H9 (cell line): ENCODE data around the gene ARHGAP8. TPM values are rescaled to one million over a fixed set of nuclear protein-coding genes. Genes with fewer than 3 reads are reported as not detected.

Source experiments
- DNase-seq: peaks from one replicate; pipeline ENCODE4 v3.0.0-alpha.2; 2017
- H2AFZ ChIP-seq: one replicate; pipeline ENCODE4 v1.6.1; 2013; ENCODE audit warnings: mild to moderate bottlenecking, low read length, control low read depth, moderate library complexity
- H2AK5ac ChIP-seq: 2 replicates; pipeline ENCODE4 v1.6.1; 2013; ENCODE audit warnings: low read length, control low read depth, mixed read lengths; ENCODE audit not compliant: insufficient read length
- H2BK120ac ChIP-seq: one replicate; pipeline ENCODE4 v1.6.1; 2013; ENCODE audit warnings: low read depth, mild to moderate bottlenecking, low read length, control low read depth, inconsistent platforms; ENCODE audit not compliant: poor library complexity, severe bottlenecking
- H2BK12ac ChIP-seq: 2 replicates; pipeline ENCODE4 v1.6.1; 2013; ENCODE audit warnings: low read length, control low read depth, mixed read lengths, low read depth; ENCODE audit not compliant: insufficient read length
- H2BK15ac ChIP-seq: 2 replicates; pipeline ENCODE4 v1.6.1; 2013; ENCODE audit warnings: low read depth, low read length, control low read depth
- H2BK20ac ChIP-seq: one replicate; pipeline ENCODE4 v1.6.1; 2013; ENCODE audit warnings: low read depth, mild to moderate bottlenecking, low read length, control low read depth, inconsistent platforms; ENCODE audit not compliant: poor library complexity, severe bottlenecking
- H2BK5ac ChIP-seq: 2 replicates; pipeline ENCODE4 v1.6.1; 2013; ENCODE audit warnings: low read length, control low read depth, mixed read lengths; ENCODE audit not compliant: insufficient read length
- H3K14ac ChIP-seq: 2 replicates; pipeline ENCODE4 v1.6.1; 2013; ENCODE audit warnings: low read length, control low read depth; ENCODE audit not compliant: insufficient read depth
- H3K18ac ChIP-seq: 2 replicates; pipeline ENCODE4 v1.6.1; 2013; ENCODE audit warnings: low read depth, mild to moderate bottlenecking, mixed read lengths, low read length, control low read depth; ENCODE audit not compliant: insufficient read length
- H3K23ac ChIP-seq: 2 replicates; pipeline ENCODE4 v1.6.1; 2013; ENCODE audit warnings: low read length, control low read depth, mixed read lengths, low read depth; ENCODE audit not compliant: insufficient read length
- H3K23me2 ChIP-seq: 2 replicates; pipeline ENCODE4 v1.6.1; 2013; ENCODE audit warnings: low read depth, mild to moderate bottlenecking, mixed read lengths, low read length, control low read depth; ENCODE audit not compliant: insufficient read length, poor library complexity, severe bottlenecking
- H3K27ac ChIP-seq: 2 replicates; pipeline ENCODE4 v1.5.1; 2013; ENCODE audit warnings: low read length, control low read depth, mixed read lengths, low read depth; ENCODE audit not compliant: insufficient read length
- H3K27me3 ChIP-seq: 2 replicates; pipeline ENCODE4 v1.6.1; 2013; ENCODE audit warnings: low read length, control low read depth, inconsistent platforms; ENCODE audit not compliant: insufficient read depth
- H3K4ac ChIP-seq: 2 replicates; pipeline ENCODE4 v1.6.1; 2013; ENCODE audit warnings: low read depth, mild to moderate bottlenecking, control low read depth, inconsistent platforms, low read length, moderate library complexity
- H3K4me1 ChIP-seq: 2 replicates; pipeline ENCODE4 v1.6.1; 2013; ENCODE audit warnings: low read length, control low read depth, inconsistent platforms; ENCODE audit not compliant: insufficient read depth
- H3K4me2 ChIP-seq: 2 replicates; pipeline ENCODE4 v1.6.1; 2013; ENCODE audit warnings: low read length, control low read depth, mixed read lengths; ENCODE audit not compliant: insufficient read length, insufficient read depth
- H3K56ac ChIP-seq: 2 replicates; pipeline ENCODE4 v1.6.1; 2013; ENCODE audit warnings: low read depth, mild to moderate bottlenecking, mixed read lengths, low read length, control low read depth; ENCODE audit not compliant: insufficient read length
- H3K79me1 ChIP-seq: 2 replicates; pipeline ENCODE4 v1.6.1; 2013; ENCODE audit warnings: low read depth, mild to moderate bottlenecking, moderate library complexity, low read length, control low read depth, inconsistent platforms; ENCODE audit not compliant: insufficient read depth, poor library complexity, severe bottlenecking
- H3K79me2 ChIP-seq: 2 replicates; pipeline ENCODE4 v1.6.1; 2013; ENCODE audit warnings: low read length, control low read depth, inconsistent platforms; ENCODE audit not compliant: insufficient read depth
- H3K9ac ChIP-seq: 2 replicates; pipeline ENCODE4 v1.6.1; 2013; ENCODE audit warnings: low read length, control low read depth, mixed read lengths; ENCODE audit not compliant: insufficient read length; ENCODE audit errors: extremely low read depth
- H3K9me3 ChIP-seq: one replicate; pipeline ENCODE4 v1.6.1; 2013; ENCODE audit warnings: low read depth, low read length, inconsistent platforms; ENCODE audit not compliant: control insufficient read depth
- H3T11ph ChIP-seq: one replicate; pipeline ENCODE4 v1.6.1; 2013; ENCODE audit warnings: mild to moderate bottlenecking, low read length, control low read depth, inconsistent platforms
- H4K20me1 ChIP-seq: one replicate; pipeline ENCODE4 v1.6.1; 2013; ENCODE audit not compliant: control insufficient read depth, insufficient read length, insufficient read depth
- H4K5ac ChIP-seq: 2 replicates; pipeline ENCODE4 v1.6.1; 2013; ENCODE audit warnings: low read depth, mild to moderate bottlenecking, mixed read lengths, low read length, control low read depth; ENCODE audit not compliant: insufficient read length
- H4K8ac ChIP-seq: replicated peaks from 2 replicates; pipeline ENCODE4 v1.6.1; 2013; ENCODE audit warnings: low read length, control low read depth, mixed read lengths, low read depth; ENCODE audit not compliant: insufficient read length
- H4K91ac ChIP-seq: 2 replicates; pipeline ENCODE4 v1.6.1; 2013; ENCODE audit warnings: low read depth, mild to moderate bottlenecking, moderate library complexity, mixed read lengths, low read length, control low read depth; ENCODE audit not compliant: insufficient read length
- H3K27ac Mint-ChIP-seq, 3 experiments: 2 replicates in 2 of 3; 3 replicates in 1 of 3; pipeline ENCODE4 v1.8.0; 2020 to 2021; ENCODE audit warnings: mixed read lengths in 3 of 3, mild to moderate bottlenecking in 1 of 3, moderate library complexity in 1 of 3
- H3K27me3 Mint-ChIP-seq: 2 replicates; pipeline ENCODE4 v1.8.0; 2021; ENCODE audit warnings: low read depth, mild to moderate bottlenecking, moderate library complexity, mixed read lengths
- H3K36me3 Mint-ChIP-seq, 3 experiments: 2 replicates in 2 of 3; 3 replicates in 1 of 3; pipeline ENCODE4 v1.8.0; 2020 to 2021; ENCODE audit warnings: low read depth in 3 of 3, mixed read lengths in 3 of 3; ENCODE audit not compliant: insufficient read depth in 1 of 3
- H3K4me1 Mint-ChIP-seq, 2 experiments: 2 replicates each; pipeline ENCODE4 v1.8.0; 2020; ENCODE audit warnings: mixed read lengths in 2 of 2
- H3K4me3 Mint-ChIP-seq, 2 experiments: 2 replicates in 1 of 2; 3 replicates in 1 of 2; pipeline ENCODE4 v1.8.0; 2020 to 2021; ENCODE audit warnings: mild to moderate bottlenecking in 2 of 2, mixed read lengths in 2 of 2, moderate library complexity in 1 of 2
- H3K9me3 Mint-ChIP-seq, 2 experiments: 2 replicates in 1 of 2; 3 replicates in 1 of 2; pipeline ENCODE4 v1.8.0; 2020; ENCODE audit warnings: mild to moderate bottlenecking in 2 of 2, mixed read lengths in 2 of 2, moderate library complexity in 1 of 2
- CTCF ChIP-seq: fragments of 200-600 bp; sonication (generic); conservative IDR thresholded peaks from 3 replicates; pipeline ENCODE4 v1.8.0; 2021; ENCODE audit warnings: antibody characterized with exemption, mild to moderate bottlenecking
- WGBS: extraction: QIAGEN DNeasy Blood & Tissue Kit; methylation state at CpG from one replicate; pipeline ENCODE4 v1.1.7; 2013; ENCODE audit warnings: missing lambda C conversion rate, low lambda C conversion rate, mixed read lengths; ENCODE audit not compliant: insufficient read length; ENCODE audit errors: extremely low coverage; 5-methylcytosine and 5-hydroxymethylcytosine counted together
- total RNA-seq: library from RNA; stranded (reverse); gene quantifications from 2 replicates; pipeline ENCODE4 v1.2.1, GENCODE V29; 2021

ARHGAP8 gene
- total RNA-seq, 1 experiment from 2014 or later = 35.4 TPM

GRCh38 chr22:44837481-44837880 is 85.1 kb downstream of the ARHGAP8 start:
- no peak overlapping the region for H2BK5ac ChIP-seq
- no peak overlapping the region for H2BK20ac ChIP-seq
- H4K91ac ChIP-seq = no peak overlapping the region
- WGBS = no CpG with 5 or more reads among the region's 15 CpGs
- H3K36me3 Mint-ChIP-seq = peaks cover 22 to 41% (median 39%) of the 10 kb centered on the region in 3 experiments
- no peaks in the 10 kb centered on the region for H3K23me2 ChIP-seq
- no peak overlapping the region for H3K18ac ChIP-seq
- no peak overlapping the region for H2AFZ ChIP-seq
- no peak overlapping the region for H3K4me2 ChIP-seq
- no peak overlapping the region for H3K27ac ChIP-seq
- H2BK120ac ChIP-seq = no peak overlapping the region
- peaks cover 23 to 25% of the 10 kb centered on the region in 2 experiments for H3K4me1 Mint-ChIP-seq
- no peak overlapping the region for H3K4me3 Mint-ChIP-seq
- H4K5ac ChIP-seq = no peak overlapping the region
- no peaks in the 10 kb centered on the region; the same call in 1 of the 2 replicates for H3K27me3 Mint-ChIP-seq
- H3K9me3 Mint-ChIP-seq = peaks cover 13 to 21% of the 10 kb centered on the region in 2 experiments
- no peaks in the 10 kb centered on the region for H3K27me3 ChIP-seq
- DNase-seq = no peak
- H2AK5ac ChIP-seq = no peak overlapping the region
- no peak overlapping the region for H3K23ac ChIP-seq
- no peaks in the 10 kb centered on the region; the same call in 1 of the 2 replicates for H3K4me1 ChIP-seq
- no peaks in the 10 kb centered on the region for H3K79me2 ChIP-seq
- H4K20me1 ChIP-seq = peaks cover 2% of the 10 kb centered on the region
- no peak overlapping the region for H4K8ac ChIP-seq
- H3K9me3 ChIP-seq = no peaks in the 10 kb centered on the region
- H2BK12ac ChIP-seq = no peak overlapping the region
- no peak overlapping the region for H3K4ac ChIP-seq
- no peak for TF ChIP-seq CTCF
- no peak overlapping the region for H3T11ph ChIP-seq
- no peak overlapping the region for H3K56ac ChIP-seq
- no peak overlapping the region; the same call in 1 of the 2 replicates for H3K14ac ChIP-seq
- peak overlapping the region in 2 of 3 experiments; percentile 48 to 55; a peak in 2 of 7 replicates for H3K27ac Mint-ChIP-seq
- no peak overlapping the region for H3K9ac ChIP-seq
- H3K79me1 ChIP-seq = no peaks in the 10 kb centered on the region
- no peak overlapping the region for H2BK15ac ChIP-seq
